NCI-H1930 (cell line): ENCODE results near the gene MAML3.
A peak's percentile ranks its signal among the peaks of the same experiment; 100 is the strongest.

Experiments
- DNase-seq, 2 experiments: peaks; one replicate each; lab custom pipeline; 2025; lab: John Stamatoyannopoulos, UW

The MAML3 gene

DNA sequence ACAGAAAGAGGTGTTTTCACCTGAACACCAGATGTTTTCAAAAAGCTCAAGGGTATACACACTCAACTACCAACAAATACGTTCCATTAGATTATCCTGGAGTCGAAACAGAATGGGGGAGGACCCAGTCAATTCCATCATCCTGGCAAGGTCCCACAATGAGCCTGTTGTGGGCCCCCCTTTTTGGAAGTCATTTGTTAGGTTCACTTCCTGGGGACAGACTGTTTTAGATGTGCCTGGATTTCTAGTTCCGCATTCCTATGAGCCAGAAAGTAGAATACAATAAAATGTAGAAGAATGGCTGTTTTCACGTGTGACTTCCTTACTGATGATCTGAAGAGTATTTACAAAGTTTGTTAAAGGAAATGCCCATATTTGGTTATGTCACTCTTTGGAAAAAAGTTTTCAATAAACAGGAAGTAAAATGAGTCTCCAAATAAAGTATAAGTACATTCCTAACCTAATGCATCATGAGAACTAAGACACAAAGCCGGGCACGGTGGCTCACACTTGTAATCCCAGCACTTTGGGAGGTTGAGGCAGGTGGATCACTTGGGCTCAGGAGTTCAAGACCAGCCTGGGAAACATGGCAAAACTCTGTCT lies 192.5 kb downstream of the MAML3 start:
- DNase-seq, result no peak

- no peak for DNase-seq
Observed at GRCh38 chr4:139959396-139959795, 194.6 kb downstream of the MAML3 start.

- DNase-seq, result peak; percentile 5 to 54
Observed at GRCh38 chr4:139958739-139959098, 195.3 kb downstream of the MAML3 start.

GRCh38 chr4:139957986-139958738 lies 195.8 kb downstream of the MAML3 start:
- no peak for DNase-seq

DNA sequence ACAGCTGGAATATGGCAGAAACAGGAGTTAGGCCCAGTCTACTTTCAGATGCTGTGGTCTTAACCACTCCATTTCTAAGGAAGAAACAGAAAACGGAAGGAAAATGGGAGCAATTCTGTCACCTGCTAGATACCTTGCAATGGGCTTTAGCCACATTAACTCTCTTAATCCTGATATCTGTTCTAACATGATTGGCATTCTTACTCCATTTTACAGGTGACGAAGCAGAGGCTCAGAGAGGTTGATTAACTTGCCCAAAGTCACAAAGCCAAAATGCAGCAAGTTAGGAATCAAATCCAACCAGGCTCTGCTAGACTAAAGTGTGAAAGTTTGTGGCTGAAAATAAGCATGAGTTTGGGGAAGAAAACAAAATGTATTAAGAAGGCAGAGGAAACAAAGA lies 196.9 kb downstream of the MAML3 start:
- no peak for DNase-seq

- no peak for DNase-seq
Observed at GRCh38 chr4:139956507-139957017, 197.4 kb downstream of the MAML3 start.

- peak in 1 of 2 experiments; percentile 22 for DNase-seq
Observed at GRCh38 chr4:139955600-139955999, 198.4 kb downstream of the MAML3 start.

DNA sequence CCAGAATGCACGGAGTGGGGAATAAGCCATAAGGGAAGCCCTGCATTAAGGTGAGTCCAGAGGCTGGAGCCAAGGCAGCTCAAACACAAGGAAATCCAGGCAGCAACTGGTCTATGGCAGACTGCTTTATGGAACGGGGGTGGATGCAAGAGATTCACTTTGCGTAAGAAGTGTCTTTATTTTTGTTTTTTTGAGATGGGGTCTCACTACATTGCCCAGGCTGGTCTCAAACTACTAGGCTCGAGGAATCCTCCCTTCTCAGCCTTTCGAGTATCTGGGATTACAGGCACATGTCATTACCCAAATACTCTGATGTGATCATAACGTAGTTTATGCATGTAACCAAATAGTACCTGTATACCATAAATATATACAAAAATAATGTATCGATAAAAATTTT lies 199.5 kb downstream of the MAML3 start:
- no peak for DNase-seq

- no peak for DNase-seq
Observed at GRCh38 chr4:139951021-139951420, 203.0 kb downstream of the MAML3 start.

GRCh38 chr4:139950568-139950967 lies 203.4 kb downstream of the MAML3 start:
- no peak for DNase-seq

- peak; percentile 22 to 34 for DNase-seq
Observed at GRCh38 chr4:139944916-139945315, 209.1 kb downstream of the MAML3 start.

DNA sequence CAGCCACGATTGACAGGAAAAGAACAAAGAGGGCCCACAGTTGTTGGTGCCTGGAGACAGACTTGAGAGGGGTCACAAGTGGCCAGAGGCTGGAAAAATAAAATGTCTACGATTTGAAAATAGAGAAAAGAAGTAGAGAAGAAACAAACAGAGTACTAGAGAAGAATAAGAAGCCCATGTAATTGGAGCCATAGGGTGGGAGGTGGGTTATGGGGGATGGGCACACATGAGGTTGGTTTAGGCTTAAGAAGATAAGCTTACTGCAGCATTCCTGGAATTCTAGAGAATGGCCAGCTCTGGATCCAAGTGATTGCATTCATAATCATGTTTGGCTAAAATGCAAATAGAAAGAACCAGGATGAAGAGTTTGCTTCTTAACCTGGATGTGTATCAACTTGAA lies 210.7 kb downstream of the MAML3 start:
- no peak for DNase-seq

DNA sequence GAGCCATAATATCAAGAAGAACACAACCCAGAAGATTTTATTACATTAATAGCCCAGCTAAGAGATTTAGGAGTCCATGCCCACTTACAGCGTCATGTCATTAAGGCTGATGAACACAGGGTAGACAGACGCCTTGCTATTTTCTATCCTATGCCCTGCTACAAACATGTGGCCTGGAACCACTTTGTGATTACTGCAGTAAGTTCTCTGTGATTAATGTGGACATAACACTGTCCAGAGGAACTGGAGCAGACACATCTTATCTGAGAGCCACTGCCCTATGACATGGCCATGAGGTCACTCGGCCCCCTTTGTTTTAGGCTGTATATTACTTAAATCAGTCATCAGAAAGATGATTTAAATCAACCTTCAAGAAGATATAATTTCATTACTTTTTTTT lies 211.7 kb downstream of the MAML3 start:
- DNase-seq, result no peak

DNA sequence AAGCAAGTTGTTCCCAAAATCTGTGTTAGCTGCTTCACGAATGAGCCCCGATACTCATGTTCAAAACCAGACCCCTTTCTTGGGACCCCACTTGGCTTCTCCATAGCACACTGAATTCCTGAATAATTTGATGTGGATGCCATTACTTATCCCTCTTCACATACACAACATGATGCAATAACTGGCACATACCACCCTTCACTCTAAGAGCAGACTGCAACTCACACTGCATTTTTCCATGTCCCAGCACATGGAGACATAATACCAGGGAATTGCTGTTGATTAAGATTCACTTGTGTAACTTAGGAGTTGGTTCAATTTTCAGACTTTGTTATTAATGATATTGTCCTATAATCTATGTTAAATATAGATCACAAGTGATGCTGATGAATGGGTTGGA lies 213.4 kb downstream of the MAML3 start:
- no peak for DNase-seq

DNA sequence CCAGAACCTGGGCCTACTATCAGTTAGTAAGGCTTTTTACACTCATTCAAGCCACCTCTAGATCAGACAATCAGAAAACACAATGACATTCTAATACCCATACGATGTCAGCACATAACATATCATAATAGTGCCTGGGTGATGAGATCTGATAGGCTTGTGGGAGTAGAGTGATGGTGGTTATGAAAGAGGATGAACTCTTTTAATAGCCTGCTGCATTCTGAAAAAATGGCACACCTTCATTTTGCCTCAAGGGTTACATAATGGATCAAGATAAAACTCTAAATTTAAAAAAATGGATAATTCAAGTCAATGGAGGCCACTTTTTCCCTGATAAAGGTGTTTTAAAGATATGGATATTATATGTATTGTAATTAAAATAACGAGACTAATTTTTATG lies 215.6 kb downstream of the MAML3 start:
- no peak for DNase-seq

DNA sequence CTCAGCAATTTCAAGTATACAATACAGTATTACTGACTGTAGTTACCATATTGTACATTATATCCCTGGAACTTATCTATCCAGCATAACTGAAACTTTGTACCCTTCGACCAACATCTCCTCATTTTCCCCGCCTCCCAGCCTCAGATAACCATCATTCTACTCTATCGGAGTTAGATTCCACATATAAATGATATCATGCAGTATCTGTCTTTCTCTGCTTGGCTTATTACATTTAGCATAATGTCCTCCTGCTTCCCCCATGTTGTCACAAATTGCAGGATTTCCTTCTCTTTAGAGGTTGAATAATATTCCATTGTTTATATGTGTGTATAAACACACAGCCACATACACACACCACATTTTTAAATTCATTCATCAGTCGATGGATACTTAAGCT lies 218.1 kb downstream of the MAML3 start:
- no peak for DNase-seq

- peak in 1 of 2 experiments; percentile 14 for DNase-seq
Observed at GRCh38 chr4:139934708-139935195, 219.2 kb downstream of the MAML3 start.

- DNase-seq, result no peak
Observed at GRCh38 chr4:139934057-139934707, 219.8 kb downstream of the MAML3 start.

DNA sequence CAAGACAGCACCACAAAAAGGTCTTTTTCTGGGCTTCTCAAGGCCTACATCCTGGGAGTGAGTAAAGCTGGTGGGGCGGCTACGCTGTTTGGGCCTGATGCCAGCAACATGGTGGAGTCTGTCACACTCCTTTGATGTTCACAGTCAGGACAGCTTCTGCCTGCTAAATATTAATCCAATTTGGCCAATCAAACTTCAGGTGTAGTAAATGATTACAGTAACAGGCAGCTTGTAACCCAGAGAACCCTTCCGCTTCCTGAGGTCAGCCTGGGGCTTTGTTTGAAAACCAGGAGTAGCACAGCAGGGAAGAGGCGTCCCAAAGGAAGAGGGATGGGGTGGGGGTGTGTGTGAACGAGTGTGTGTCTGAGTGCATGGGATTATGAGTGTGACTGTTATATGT lies 220.4 kb downstream of the MAML3 start:
- no peak for DNase-seq

GRCh38 chr4:139933104-139933503 lies 220.9 kb downstream of the MAML3 start:
- DNase-seq, result no peak

GRCh38 chr4:139924782-139925181 lies 229.2 kb downstream of the MAML3 start:
- DNase-seq, result no peak

DNA sequence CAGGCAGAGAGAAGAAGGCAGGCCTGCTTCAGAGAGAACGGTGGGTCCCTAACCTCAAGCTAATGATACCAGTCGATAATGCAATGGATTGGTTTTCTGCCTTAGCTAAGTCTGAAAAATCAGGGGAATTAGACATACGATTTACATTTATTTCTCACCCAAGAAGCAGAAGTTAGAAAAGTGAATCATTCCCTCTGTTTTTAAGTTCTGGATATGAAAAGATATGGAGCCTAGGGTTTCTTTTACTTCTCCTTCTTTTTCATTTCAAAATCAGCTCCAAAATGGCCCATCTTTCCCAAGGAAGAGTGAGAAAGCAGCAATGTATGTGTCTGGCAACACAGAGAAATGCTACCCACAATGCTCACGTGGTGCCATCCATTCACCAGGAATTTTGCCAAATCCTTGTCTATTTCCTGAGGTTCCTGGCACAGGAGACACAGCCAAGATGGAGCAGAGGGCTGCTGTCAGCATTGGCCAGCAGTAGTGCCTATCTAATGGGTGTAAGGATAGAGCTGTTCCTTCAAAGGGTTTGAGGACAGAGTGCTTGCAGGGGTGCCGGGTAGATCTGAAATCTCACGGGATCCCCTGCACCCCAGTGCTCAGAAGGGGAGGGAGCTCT lies 231.5 kb downstream of the MAML3 start:
- no peak for DNase-seq
